Midbrain (tissue), 1 donor: ENCODE measurements around the gene GLB1L2.

Source experiments
- DNase-seq: peaks from one replicate; lab custom pipeline; 2025; lab: John Stamatoyannopoulos, UW

Gene GLB1L2

DNA sequence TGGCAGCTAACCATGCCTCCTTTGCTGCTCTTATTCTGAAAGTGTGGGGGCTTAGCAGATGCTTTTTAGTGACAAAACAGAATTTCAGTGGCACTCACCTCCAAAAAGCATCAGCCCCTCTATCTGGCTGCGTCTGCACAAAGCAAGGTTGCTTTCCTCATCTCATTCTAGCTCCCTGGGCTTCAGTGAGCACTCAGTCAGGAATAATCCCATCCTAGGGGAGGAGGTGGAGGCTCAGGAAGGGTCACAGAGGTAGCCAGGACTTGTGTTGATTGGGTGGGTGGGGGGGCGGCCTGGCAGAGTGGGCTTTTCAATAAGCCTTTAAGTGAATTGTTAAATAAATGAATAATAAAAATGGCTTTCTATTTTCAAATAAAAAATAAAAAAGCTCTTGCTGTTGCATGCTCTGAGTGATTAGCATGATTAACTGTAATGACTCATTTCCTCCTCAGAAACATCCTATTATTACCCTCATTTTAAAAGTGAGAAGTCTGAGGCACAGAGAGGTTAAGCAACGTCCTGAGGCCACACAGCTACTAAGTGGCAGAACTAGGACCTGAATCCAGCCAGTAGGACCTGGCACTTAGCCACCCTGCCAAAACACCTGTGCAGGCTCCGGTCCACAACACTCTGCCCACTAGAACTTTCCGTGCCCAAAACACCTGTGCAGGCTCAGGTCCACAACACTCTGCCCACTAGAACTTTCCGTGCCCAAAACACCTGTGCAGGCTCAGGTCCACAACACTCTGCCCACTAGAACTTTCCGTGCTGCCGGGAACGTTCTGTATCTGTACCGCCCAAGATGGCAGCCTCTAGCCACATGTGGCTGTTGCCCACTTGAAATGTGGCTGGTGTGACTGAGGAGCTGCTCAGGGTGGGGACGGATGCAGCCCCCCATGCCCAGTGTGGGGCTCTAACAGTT is 74.7 kb downstream of the GLB1L2 start:
- DNase-seq, result no peak

- no peak for DNase-seq
Measured at GRCh38 chr11:134407321-134407828, 75.6 kb downstream of the GLB1L2 start.

DNA sequence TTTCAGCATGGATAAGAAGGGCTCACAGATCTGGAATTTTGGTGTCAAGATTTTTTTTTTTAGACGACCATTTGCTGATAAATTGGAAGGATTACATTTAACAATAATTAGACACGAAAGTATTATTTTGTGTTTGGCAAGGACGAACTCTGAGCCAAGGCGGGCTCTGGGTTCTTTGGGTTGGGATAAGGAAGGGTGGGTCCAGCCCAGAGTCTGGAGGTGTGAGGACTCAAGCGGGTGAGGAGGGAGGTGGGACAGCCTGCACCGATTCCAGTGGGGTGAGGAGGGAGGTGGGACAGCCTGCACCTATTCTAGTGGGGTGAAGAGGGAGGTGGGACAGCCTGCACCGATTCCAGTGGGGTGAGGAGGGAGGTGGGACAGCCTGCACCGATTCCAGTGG is 76.1 kb downstream of the GLB1L2 start:
- DNase-seq, result no peak

- peak; percentile 42 for DNase-seq
Measured at GRCh38 chr11:134409552-134410429, 78.0 kb downstream of the GLB1L2 start.

- no peak for DNase-seq
Measured at GRCh38 chr11:134410766-134411165, 79.0 kb downstream of the GLB1L2 start.

DNA sequence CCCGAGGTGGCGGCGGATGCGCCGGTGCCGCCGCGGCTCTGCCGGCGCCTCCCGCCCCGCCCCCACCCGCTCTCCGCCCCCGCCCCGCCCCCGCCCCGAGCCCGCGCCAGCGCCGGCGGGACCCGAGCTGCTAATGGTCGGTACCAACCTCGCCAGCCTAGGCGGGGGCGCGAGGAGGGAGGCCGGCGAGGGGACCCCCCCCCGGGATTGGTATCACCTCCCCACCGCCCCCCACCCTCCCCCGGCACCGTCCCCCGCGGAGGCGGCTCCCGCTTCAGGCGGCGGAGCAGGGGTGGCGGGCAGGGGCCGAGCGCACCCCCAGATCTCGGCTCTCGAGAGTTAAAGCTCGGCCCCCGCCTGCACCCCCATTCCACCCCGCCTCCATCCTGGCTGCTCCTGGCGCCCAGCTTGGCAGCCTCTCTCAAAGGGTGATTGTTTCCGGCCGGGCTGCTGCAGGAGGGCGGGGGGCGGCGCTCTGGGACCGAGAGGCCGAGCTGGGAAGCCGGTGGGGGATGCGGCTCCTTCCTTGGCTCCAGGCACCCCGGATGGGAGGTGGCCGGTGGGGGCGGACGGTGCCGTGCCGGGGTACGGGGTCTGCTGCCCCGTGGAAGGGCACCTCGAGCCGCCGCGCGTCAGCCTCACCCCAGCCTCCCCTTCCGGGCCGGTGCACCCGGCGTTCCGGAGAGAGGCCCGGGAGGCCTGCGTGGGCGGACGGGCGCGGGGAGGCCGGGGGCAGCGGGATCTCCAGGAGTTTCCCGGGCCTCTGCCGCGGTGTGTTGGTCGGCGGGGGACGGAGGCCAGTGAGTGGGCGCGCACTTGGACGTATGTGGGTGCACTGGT is 80.6 kb downstream of the GLB1L2 start, which contains the start of gene B3GAT1:
TSS of gene B3GAT1 (minus strand) at position 40 of the 840 bp plus-strand sequence. CDS start 24,583 bp downstream, outside the sequence.
- DNase-seq, result peak; percentile 94

DNA sequence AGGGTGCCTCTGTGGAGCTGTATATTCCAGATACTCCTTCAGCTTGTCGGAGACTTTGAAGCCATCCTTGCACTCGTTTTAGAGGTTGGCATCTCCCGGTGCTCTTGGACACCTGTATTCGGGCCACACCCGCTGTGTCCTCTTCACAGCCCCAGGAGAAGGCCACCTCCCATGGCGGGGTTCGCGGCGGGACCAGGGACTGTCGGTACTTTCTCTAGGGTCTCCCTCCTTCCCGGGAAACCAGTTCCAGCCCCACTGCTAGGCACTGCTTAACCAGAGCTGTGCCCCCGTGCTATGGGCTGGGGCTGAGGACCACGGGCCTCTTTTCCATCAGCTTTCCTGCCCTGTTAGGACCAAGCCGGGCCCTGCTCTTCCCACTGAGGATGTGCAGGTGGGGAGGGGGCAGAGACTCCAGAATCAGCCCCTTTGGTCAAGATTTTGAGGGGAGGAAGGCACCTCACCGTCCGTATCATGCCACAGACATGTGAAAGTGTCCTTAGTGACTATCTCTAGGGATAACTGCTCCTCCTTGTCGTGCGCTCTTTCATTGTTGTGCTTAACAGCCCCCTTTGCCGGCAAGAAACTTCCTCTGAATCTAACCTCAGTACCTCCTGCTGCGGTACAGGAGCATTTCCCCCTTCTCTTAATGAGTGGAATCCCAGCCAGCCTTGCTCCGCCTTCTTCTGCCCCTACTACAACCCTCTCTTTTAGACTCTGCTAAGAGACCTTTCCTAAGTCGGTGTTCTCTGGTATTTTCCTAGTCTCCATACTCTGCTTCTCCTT is 81.4 kb downstream of the GLB1L2 start:
- no peak for DNase-seq

- DNase-seq, result peak; percentile 28
Measured at GRCh38 chr11:134413826-134414731, 82.3 kb downstream of the GLB1L2 start.

GRCh38 chr11:134414766-134415765 is 83.3 kb downstream of the GLB1L2 start:
- DNase-seq, result peak; percentile 71

DNA sequence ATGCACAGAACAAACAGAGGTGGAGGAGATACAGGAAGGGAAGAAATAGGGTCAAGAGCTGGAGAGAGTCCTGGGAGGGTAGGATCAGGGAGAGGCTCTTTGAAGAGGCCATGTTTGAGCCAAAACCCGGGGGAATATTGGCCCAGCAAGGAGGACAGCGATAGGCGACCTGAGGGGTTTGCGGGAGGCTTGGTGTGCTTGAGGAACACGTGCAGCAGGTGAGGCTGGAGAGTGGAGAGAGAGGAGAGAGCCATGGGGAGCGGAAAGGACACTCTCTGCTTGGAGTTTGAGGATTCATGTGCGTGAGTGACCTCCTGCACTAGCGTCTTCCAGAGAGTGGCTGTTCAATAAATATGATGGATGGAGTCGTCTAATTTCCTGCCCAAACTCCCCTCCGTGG is 84.9 kb downstream of the GLB1L2 start:
- no peak for DNase-seq

- DNase-seq, result no peak
Measured at GRCh38 chr11:134417871-134418840, 86.4 kb downstream of the GLB1L2 start.

DNA sequence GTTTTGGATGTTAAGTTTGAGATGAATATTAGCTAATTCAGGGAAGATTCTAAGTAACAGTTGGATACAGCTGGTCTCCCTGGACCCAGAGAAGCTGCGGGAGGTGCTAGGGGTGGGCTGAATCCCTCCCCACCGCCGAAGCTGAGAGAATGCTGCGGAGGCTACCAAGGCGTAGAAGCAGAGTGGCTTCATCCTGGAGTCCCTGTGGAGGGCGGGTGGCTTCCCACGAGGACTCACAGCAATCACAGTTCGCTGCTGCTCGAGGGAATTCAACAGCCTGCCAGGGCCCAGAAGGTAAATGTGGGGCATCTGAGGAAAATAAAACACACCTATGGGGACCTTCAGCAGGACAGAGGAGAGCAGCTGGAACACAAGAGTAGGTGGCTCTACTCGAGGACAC is 91.3 kb downstream of the GLB1L2 start:
- DNase-seq, result no peak

- no peak for DNase-seq
Measured at GRCh38 chr11:134425413-134425812, 93.6 kb downstream of the GLB1L2 start.
